Astrocyte of the cerebellum (primary cell): ENCODE data around the gene CTIF.

Source experiments
- DNase-seq: peaks from one replicate; pipeline ENCODE4 v3.0.0-alpha.2; 2011; ENCODE audit warnings: low read depth
- H3K4me3 ChIP-seq: 2 replicates; pipeline ENCODE4 v1.5.1; 2011; ENCODE audit warnings: mild to moderate bottlenecking, low read depth, low read length, moderate library complexity
- in situ Hi-C: cut with HindIII; loops from 2 replicates; pipeline ENCODE4 v1.10.0; 2017; ENCODE audit warnings: low sequenced_read_pairs
- TF ChIP-seq, protein P1 (sequence below): IDR thresholded peaks from 2 replicates; pipeline ENCODE4 v1.5.1; 2012; ENCODE audit warnings: low read length, low read depth, moderate library complexity, mild to moderate bottlenecking; ENCODE audit errors: missing control alignments

CTIF gene

GRCh38 chr18:48826806-48827205, 288.0 kb downstream of the CTIF start:
- TF ChIP-seq, protein P1, sequence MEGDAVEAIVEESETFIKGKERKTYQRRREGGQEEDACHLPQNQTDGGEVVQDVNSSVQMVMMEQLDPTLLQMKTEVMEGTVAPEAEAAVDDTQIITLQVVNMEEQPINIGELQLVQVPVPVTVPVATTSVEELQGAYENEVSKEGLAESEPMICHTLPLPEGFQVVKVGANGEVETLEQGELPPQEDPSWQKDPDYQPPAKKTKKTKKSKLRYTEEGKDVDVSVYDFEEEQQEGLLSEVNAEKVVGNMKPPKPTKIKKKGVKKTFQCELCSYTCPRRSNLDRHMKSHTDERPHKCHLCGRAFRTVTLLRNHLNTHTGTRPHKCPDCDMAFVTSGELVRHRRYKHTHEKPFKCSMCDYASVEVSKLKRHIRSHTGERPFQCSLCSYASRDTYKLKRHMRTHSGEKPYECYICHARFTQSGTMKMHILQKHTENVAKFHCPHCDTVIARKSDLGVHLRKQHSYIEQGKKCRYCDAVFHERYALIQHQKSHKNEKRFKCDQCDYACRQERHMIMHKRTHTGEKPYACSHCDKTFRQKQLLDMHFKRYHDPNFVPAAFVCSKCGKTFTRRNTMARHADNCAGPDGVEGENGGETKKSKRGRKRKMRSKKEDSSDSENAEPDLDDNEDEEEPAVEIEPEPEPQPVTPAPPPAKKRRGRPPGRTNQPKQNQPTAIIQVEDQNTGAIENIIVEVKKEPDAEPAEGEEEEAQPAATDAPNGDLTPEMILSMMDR: no peak
- in situ Hi-C loops: no loop called here
- DNase-seq: no peak
- no peak overlapping the region for H3K4me3 ChIP-seq

GRCh38 chr18:48827291-48828193, 288.7 kb downstream of the CTIF start:
- TF ChIP-seq, protein P1: no peak
- in situ Hi-C loops: no loop called here

GRCh38 chr18:48828194-48828545, 289.3 kb downstream of the CTIF start:
- TF ChIP-seq, protein P1: no peak
- no peak overlapping the region for H3K4me3 ChIP-seq
- in situ Hi-C loops: no loop called here
- DNase-seq: no peak

More at GRCh38 chr18:48827291-48828193, 288.7 kb downstream of the CTIF start:
- peak; percentile 57 for DNase-seq
- H3K4me3 ChIP-seq: peak overlapping the region; percentile 19

GRCh38 chr18:48828691-48829442, 290.0 kb downstream of the CTIF start:
- in situ Hi-C loops: no loop called here
- DNase-seq: no peak
- TF ChIP-seq, protein P1: no peak
- H3K4me3 ChIP-seq: no peak overlapping the region

GRCh38 chr18:48829443-48830149, 290.8 kb downstream of the CTIF start:
- TF ChIP-seq, protein P1: no peak
- DNase-seq: no peak
- in situ Hi-C loops: no loop called here
- H3K4me3 ChIP-seq: no peak overlapping the region

- in situ Hi-C loops: no loop called here
- TF ChIP-seq, protein P1: no peak
- no peak for DNase-seq
- no peak overlapping the region for H3K4me3 ChIP-seq
Measured at GRCh38 chr18:48831113-48831759, 292.4 kb downstream of the CTIF start.
